Breast epithelium (tissue), 4 donors: ENCODE results near the gene MYF5. TPM values are rescaled to one million over a fixed set of nuclear protein-coding genes. Genes with fewer than 3 reads are reported as not detected.

Experiments
- DNase-seq, 2 donors: peaks; one replicate each; pipeline ENCODE4 v3.0.0-alpha.2; 2019; ENCODE audit warnings: low spot score in 2 of 2
- H3K27ac ChIP-seq, 2 donors: fragments of 200-600 bp; sonication (generic) in 1 of 2; one replicate each; pipeline ENCODE4 v1.5.1; 2016 to 2019; ENCODE audit warnings: mild to moderate bottlenecking in 1 of 2
- H3K27me3 ChIP-seq, 2 donors: fragments of 200-600 bp; sonication (generic) in 1 of 2; one replicate each; pipeline versions ENCODE4 v1.5.1 to v1.6.0; 2017 to 2019; ENCODE audit warnings: control low read depth in 1 of 2, mild to moderate bottlenecking in 1 of 2
- H3K36me3 ChIP-seq: fragments of 200-600 bp; one replicate; pipeline ENCODE4 v1.5.1; 2019
- H3K4me1 ChIP-seq, 2 donors: fragments of 200-600 bp; sonication (generic); one replicate each; pipeline ENCODE4 v1.5.1; 2016 to 2019; ENCODE audit warnings: control low read depth in 1 of 2
- H3K4me3 ChIP-seq, 3 donors: fragments of 200-600 bp; sonication (generic); 1 replicate in 2 of 3; 2 replicates in 1 of 3; pipeline ENCODE4 v1.5.1; 2016 to 2019; ENCODE audit warnings: mild to moderate bottlenecking in 3 of 3, moderate library complexity in 2 of 3
- H3K9me3 ChIP-seq, 2 donors: fragments of 200-600 bp; sonication (generic) in 1 of 2; one replicate each; pipeline ENCODE4 v1.5.1; 2016 to 2019; ENCODE audit warnings: control low read depth in 1 of 2
- CTCF ChIP-seq, 3 donors: fragments of 450-650 bp; IDR thresholded peaks; one replicate each; pipeline ENCODE4 v1.5.1; 2016 to 2017; ENCODE audit warnings: antibody characterized with exemption in 3 of 3, mild to moderate bottlenecking in 3 of 3, moderate library complexity in 3 of 3
- POLR2A ChIP-seq: fragments of 450-650 bp; IDR thresholded peaks from one replicate; pipeline ENCODE4 v1.6.1; 2016; ENCODE audit warnings: antibody characterized with exemption, mild to moderate bottlenecking, moderate library complexity
- POLR2AphosphoS5 ChIP-seq, 3 donors: sonication (generic); formaldehyde crosslinking; IDR thresholded peaks; one replicate each; pipeline ENCODE4 v1.6.1; 2017; ENCODE audit warnings: antibody characterized with exemption in 3 of 3
- intact Hi-C: fragments of 100-400 bp; cut with DNase I; formaldehyde crosslinking; loops from one replicate; pipeline ENCODE4 v1.15.1; 2023; ENCODE audit warnings: low total_unique reads
- total RNA-seq, 3 donors: library from RNA; depleted of rRNA; stranded (reverse); fragments of >200 nt; gene quantifications; one replicate each; pipeline ENCODE4 v1.1.0, GENCODE V29; 2016

Gene MYF5
- total RNA-seq, 3 donors from 2014 or later: not detected

- Histone ChIP-seq H3K4me1 (no peaks in the 10 kb centered on the region), H3K27ac (no peak overlapping the region), H3K27me3 (no peaks in the 10 kb centered on the region), H3K9me3 (no peaks in the 10 kb centered on the region), H3K4me3 (no peak overlapping the region), H3K36me3 (no peaks in the 10 kb centered on the region)
- intact Hi-C loops: no loop called here
- no peak for DNase-seq
- TF ChIP-seq CTCF (IDR thresholded peaks at IDR 0.05): no peak
- TF ChIP-seq POLR2A: no peak
- TF ChIP-seq POLR2AphosphoS5 (IDR thresholded peaks at IDR 0.05): no peak
These were observed 26.2 kb upstream of the MYF5 start for GRCh38 chr12:80690513-80690912.

GRCh38 chr12:80692114-80692513 is 24.6 kb upstream of the MYF5 start:
- Histone ChIP-seq H3K36me3 (no peaks in the 10 kb centered on the region), H3K4me1 (no peaks in the 10 kb centered on the region), H3K9me3 (no peaks in the 10 kb centered on the region), H3K27me3 (no peaks in the 10 kb centered on the region), H3K4me3 (no peak overlapping the region), H3K27ac (no peak overlapping the region)
- DNase-seq: no peak
- intact Hi-C loops: no loop called here
- no peak for TF ChIP-seq POLR2AphosphoS5 (IDR thresholded peaks at IDR 0.05)

GRCh38 chr12:80697270-80697887 is 19.3 kb upstream of the MYF5 start:
- Histone ChIP-seq H3K9me3 (no peaks in the 10 kb centered on the region), H3K36me3 (no peaks in the 10 kb centered on the region), H3K4me1 (no peaks in the 10 kb centered on the region), H3K27me3 (no peaks in the 10 kb centered on the region), H3K4me3 (no peak overlapping the region), H3K27ac (no peak overlapping the region)
- no peak for TF ChIP-seq POLR2AphosphoS5 (IDR thresholded peaks at IDR 0.05)
- intact Hi-C loops: no loop called here
- DNase-seq: no peak

GRCh38 chr12:80698256-80698655 is 18.5 kb upstream of the MYF5 start:
- no peak overlapping the region for H3K4me3 ChIP-seq
- intact Hi-C loops: no loop called here
- no peaks in the 10 kb centered on the region for H3K4me1 ChIP-seq
- no peaks in the 10 kb centered on the region for H3K36me3 ChIP-seq
- H3K27me3 ChIP-seq: no peaks in the 10 kb centered on the region
- no peak overlapping the region for H3K27ac ChIP-seq
- no peaks in the 10 kb centered on the region for H3K9me3 ChIP-seq
- DNase-seq: no peak
- TF ChIP-seq POLR2AphosphoS5 (IDR thresholded peaks at IDR 0.05) (no peak), CTCF (IDR thresholded peaks at IDR 0.05) (no peak), POLR2A (no peak)

GRCh38 chr12:80698847-80699542 is 17.7 kb upstream of the MYF5 start:
- TF ChIP-seq POLR2A (no peak), CTCF (IDR thresholded peaks at IDR 0.05) (no peak), POLR2AphosphoS5 (IDR thresholded peaks at IDR 0.05) (no peak)
- Histone ChIP-seq H3K36me3 (no peaks in the 10 kb centered on the region), H3K27ac (no peak overlapping the region), H3K27me3 (no peaks in the 10 kb centered on the region), H3K4me3 (no peak overlapping the region), H3K4me1 (no peaks in the 10 kb centered on the region), H3K9me3 (no peaks in the 10 kb centered on the region)
- intact Hi-C loops: no loop called here
- no peak for DNase-seq

- Histone ChIP-seq H3K36me3 (no peaks in the 10 kb centered on the region), H3K4me3 (no peak overlapping the region), H3K27me3 (no peaks in the 10 kb centered on the region), H3K27ac (no peak overlapping the region), H3K4me1 (no peaks in the 10 kb centered on the region), H3K9me3 (no peaks in the 10 kb centered on the region)
- DNase-seq: no peak
- intact Hi-C loops: no loop called here
- no peak for TF ChIP-seq CTCF (IDR thresholded peaks at IDR 0.05)
- TF ChIP-seq POLR2A: no peak
- no peak for TF ChIP-seq POLR2AphosphoS5 (IDR thresholded peaks at IDR 0.05)
These were observed 16.4 kb upstream of the MYF5 start for GRCh38 chr12:80700327-80700726.
